ENCODE data around the gene PGC. TPM values are rescaled to one million over a fixed set of nuclear protein-coding genes. Genes with fewer than 3 reads are reported as not detected.
A peak's percentile ranks its signal among the peaks of the same experiment; 100 is the strongest.

Gene PGC
- polyA plus RNA-seq, 1 donor from 2014 or later = not detected

GRCh38 chr6:41780551-41781365 lies 33.6 kb upstream of the PGC start, which contains the start of gene PRICKLE4:
PRICKLE4 (plus strand) TSS chr6:41780782; CDS start chr6:41783474, 2,692 bp downstream.
- H3K4me3 Mint-ChIP-seq = peak within 1 kb of the TSS; percentile 87 to 96 (median 94)
- no peaks in the 10 kb centered on the region for H3K27me3 Mint-ChIP-seq
- peaks cover 14 to 18% (median 16%) of the 10 kb centered on the region in 3 donors for H3K4me1 Mint-ChIP-seq
- H3K27ac Mint-ChIP-seq = peak within 1 kb of the TSS in 1 of 3 donors; percentile 51
- no peaks in the 10 kb centered on the region for H3K9me3 Mint-ChIP-seq
- H3K36me3 Mint-ChIP-seq = no peaks in the 10 kb centered on the region

- no peaks in the 10 kb centered on the region for H3K36me3 Mint-ChIP-seq
- H3K27me3 Mint-ChIP-seq = no peaks in the 10 kb centered on the region
- peaks cover 13 to 18% (median 16%) of the 10 kb centered on the region in 3 donors for H3K4me1 Mint-ChIP-seq
- no peaks in the 10 kb centered on the region for H3K9me3 Mint-ChIP-seq
- H3K27ac Mint-ChIP-seq = peak within 1 kb of the TSS in 2 of 3 donors; percentile 3 to 48
- H3K4me3 Mint-ChIP-seq = peak within 1 kb of the TSS; percentile 87 to 96 (median 94)
Observed at GRCh38 chr6:41779788-41780550, 32.8 kb upstream of the PGC start, which contains the start of gene FRS3. FRS3 (minus strand) TSS chr6:41779900; CDS start chr6:41776987, 2,913 bp downstream.

GRCh38 chr6:41779336-41779735 lies 32.1 kb upstream of the PGC start:
- Mint-ChIP-seq H3K27ac (no peak overlapping the region), H3K36me3 (no peaks in the 10 kb centered on the region), H3K27me3 (no peaks in the 10 kb centered on the region), H3K4me1 (peaks cover 7 to 13% (median 11%) of the 10 kb centered on the region in 3 donors), H3K9me3 (no peaks in the 10 kb centered on the region), H3K4me3 (peak overlapping the region; percentile 78 to 94 (median 87))

- H3K4me3 Mint-ChIP-seq = peak overlapping the region; percentile 78 to 94 (median 87)
- no peaks in the 10 kb centered on the region for H3K9me3 Mint-ChIP-seq
- H3K27ac Mint-ChIP-seq = peak overlapping the region in 1 of 3 donors; percentile 3
- H3K4me1 Mint-ChIP-seq = peaks cover 4 to 11% (median 9%) of the 10 kb centered on the region in 3 donors
- no peaks in the 10 kb centered on the region for H3K36me3 Mint-ChIP-seq
- no peaks in the 10 kb centered on the region for H3K27me3 Mint-ChIP-seq
Observed at GRCh38 chr6:41778895-41779294, 31.7 kb upstream of the PGC start.

GRCh38 chr6:41777551-41778285 lies 30.5 kb upstream of the PGC start:
- Mint-ChIP-seq H3K36me3 (no peaks in the 10 kb centered on the region), H3K27me3 (no peaks in the 10 kb centered on the region), H3K4me3 (peak overlapping the region; percentile 30 to 81 (median 58)), H3K4me1 (peaks cover 4 to 11% (median 9%) of the 10 kb centered on the region in 3 donors), H3K9me3 (no peaks in the 10 kb centered on the region), H3K27ac (no peak overlapping the region)

GRCh38 chr6:41775293-41775882 lies 28.2 kb upstream of the PGC start:
- Mint-ChIP-seq H3K36me3 (peaks cover 1% of the 10 kb centered on the region), H3K27ac (no peak overlapping the region), H3K4me1 (peaks cover 4 to 5% (median 4%) of the 10 kb centered on the region in 3 donors), H3K27me3 (no peaks in the 10 kb centered on the region), H3K9me3 (no peaks in the 10 kb centered on the region), H3K4me3 (peak overlapping the region in 1 of 4 donors; percentile 57)

- H3K9me3 Mint-ChIP-seq = no peaks in the 10 kb centered on the region
Observed at GRCh38 chr6:41774841-41775240, 27.6 kb upstream of the PGC start.

GRCh38 chr6:41771058-41771983 lies 24.1 kb upstream of the PGC start:
- Mint-ChIP-seq H3K9me3 (no peaks in the 10 kb centered on the region), H3K36me3 (peaks cover 1% of the 10 kb centered on the region), H3K4me1 (no peaks in the 10 kb centered on the region), H3K4me3 (no peak overlapping the region), H3K27me3 (no peaks in the 10 kb centered on the region), H3K27ac (no peak overlapping the region)

More at GRCh38 chr6:41774841-41775240, 27.6 kb upstream of the PGC start:
- Mint-ChIP-seq H3K4me3 (peak overlapping the region in 1 of 4 donors; percentile 57), H3K36me3 (peaks cover 1% of the 10 kb centered on the region), H3K27me3 (no peaks in the 10 kb centered on the region), H3K27ac (peak overlapping the region in 1 of 3 donors; percentile 48), H3K4me1 (peaks cover 3 to 5% (median 4%) of the 10 kb centered on the region in 3 donors)

GRCh38 chr6:41770381-41771057 lies 23.3 kb upstream of the PGC start:
- Mint-ChIP-seq H3K27ac (no peak overlapping the region), H3K9me3 (no peaks in the 10 kb centered on the region), H3K4me3 (no peak overlapping the region), H3K36me3 (peaks cover 1% of the 10 kb centered on the region), H3K27me3 (no peaks in the 10 kb centered on the region), H3K4me1 (no peaks in the 10 kb centered on the region)

- no peaks in the 10 kb centered on the region for H3K4me1 Mint-ChIP-seq
- H3K9me3 Mint-ChIP-seq = no peaks in the 10 kb centered on the region
- peaks cover 1% of the 10 kb centered on the region for H3K36me3 Mint-ChIP-seq
- H3K27me3 Mint-ChIP-seq = no peaks in the 10 kb centered on the region
- H3K4me3 Mint-ChIP-seq = peak overlapping the region in 1 of 4 donors; percentile 39
- no peak overlapping the region for H3K27ac Mint-ChIP-seq
Observed at GRCh38 chr6:41769376-41769775, 22.2 kb upstream of the PGC start.

- no peaks in the 10 kb centered on the region for H3K4me1 Mint-ChIP-seq
- H3K27ac Mint-ChIP-seq = no peak overlapping the region
- H3K4me3 Mint-ChIP-seq = no peak overlapping the region
- H3K27me3 Mint-ChIP-seq = no peaks in the 10 kb centered on the region
- H3K36me3 Mint-ChIP-seq = peaks cover 1% of the 10 kb centered on the region
- H3K9me3 Mint-ChIP-seq = no peaks in the 10 kb centered on the region
Observed at GRCh38 chr6:41768545-41769308, 21.5 kb upstream of the PGC start.

GRCh38 chr6:41767112-41767833 lies 20.1 kb upstream of the PGC start:
- Mint-ChIP-seq H3K27ac (no peak overlapping the region), H3K27me3 (no peaks in the 10 kb centered on the region), H3K9me3 (no peaks in the 10 kb centered on the region), H3K4me1 (no peaks in the 10 kb centered on the region), H3K36me3 (peaks cover 1% of the 10 kb centered on the region), H3K4me3 (no peak overlapping the region)
